IgD-negative memory B cell (primary cell): ENCODE results near the gene HOXC13. TPM values are rescaled to one million over a fixed set of nuclear protein-coding genes. Genes with fewer than 3 reads are reported as not detected.
A peak's percentile ranks its signal among the peaks of the same experiment; 100 is the strongest.

Experiments
- H3K27ac Mint-ChIP-seq, 3 donors: one replicate each; pipeline ENCODE4 v1.8.0; 2020 to 2022; ENCODE audit warnings: mild to moderate bottlenecking in 3 of 3, mixed read lengths in 3 of 3, moderate library complexity in 1 of 3
- H3K27me3 Mint-ChIP-seq: one replicate; pipeline ENCODE4 v1.8.0; 2021; ENCODE audit warnings: mixed read lengths
- H3K36me3 Mint-ChIP-seq: one replicate; pipeline ENCODE4 v1.8.0; 2020; ENCODE audit warnings: mild to moderate bottlenecking, mixed read lengths
- H3K4me1 Mint-ChIP-seq, 3 donors: one replicate each; pipeline ENCODE4 v1.8.0; 2020 to 2022; ENCODE audit warnings: mixed read lengths in 3 of 3, mild to moderate bottlenecking in 1 of 3
- H3K4me3 Mint-ChIP-seq, 4 donors: one replicate each; pipeline ENCODE4 v1.8.0; 2020 to 2022; ENCODE audit warnings: mild to moderate bottlenecking in 4 of 4, mixed read lengths in 4 of 4, moderate library complexity in 3 of 4
- H3K9me3 Mint-ChIP-seq, 3 donors: one replicate each; pipeline ENCODE4 v1.8.0; 2020 to 2021; ENCODE audit warnings: mixed read lengths in 3 of 3, mild to moderate bottlenecking in 1 of 3
- polyA plus RNA-seq: library from polyadenylated mRNA; unstranded; fragments of 300-500 nt; fragmentation: Illumina TruSeq; gene quantifications from one replicate; pipeline ENCODE4 v1.2.3, GENCODE V29; 2021

HOXC13 gene
- polyA plus RNA-seq, 1 donor from 2014 or later: not detected

GRCh38 chr12:53975064-53975471, 36.4 kb downstream of the HOXC13 start:
- H3K9me3 Mint-ChIP-seq: peaks cover 2 to 5% (median 3%) of the 10 kb centered on the region in 3 donors
- peak overlapping the region; percentile 32 to 85 (median 69) for H3K4me3 Mint-ChIP-seq
- peaks cover 78% of the 10 kb centered on the region for H3K27me3 Mint-ChIP-seq
- peak overlapping the region; percentile 59 to 93 (median 85) for H3K27ac Mint-ChIP-seq
- peaks cover 1% of the 10 kb centered on the region for H3K36me3 Mint-ChIP-seq
- H3K4me1 Mint-ChIP-seq: peaks cover 5 to 10% (median 5%) of the 10 kb centered on the region in 3 donors

DNA sequence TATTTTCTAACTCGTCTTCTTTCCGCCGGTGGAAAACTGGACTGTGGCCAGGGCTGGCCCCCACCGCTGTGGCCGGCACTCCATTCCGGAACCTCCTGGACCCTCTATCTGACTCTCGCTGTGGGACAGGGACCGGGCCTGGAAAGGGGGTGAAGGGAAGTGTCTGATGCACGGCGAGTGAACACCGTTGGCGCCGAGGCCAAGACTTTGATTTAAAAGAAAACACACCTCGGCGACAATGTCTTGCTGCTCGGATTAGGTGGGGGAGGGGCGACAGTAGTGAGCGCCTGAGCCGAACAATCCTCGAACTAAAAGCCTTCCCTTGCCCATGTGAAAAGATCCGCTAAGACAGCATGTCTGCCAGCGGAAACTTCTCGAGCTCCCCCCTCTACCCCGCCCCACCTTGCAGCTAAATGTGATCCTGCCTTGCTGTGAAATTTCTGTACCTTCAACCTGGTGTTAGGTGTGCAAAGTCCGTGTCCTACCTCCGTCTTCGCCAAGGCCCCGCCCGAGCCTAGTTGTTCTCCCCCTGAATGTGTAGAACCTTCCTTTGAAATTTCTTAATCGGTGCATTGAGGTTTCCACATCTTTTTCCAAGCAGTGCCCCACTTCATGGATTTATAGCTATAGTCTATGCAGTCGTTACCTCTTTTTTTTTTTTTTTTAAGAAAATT, 37.0 kb downstream of the HOXC13 start:
- H3K27me3 Mint-ChIP-seq: peaks cover 78% of the 10 kb centered on the region
- peaks cover 1% of the 10 kb centered on the region for H3K36me3 Mint-ChIP-seq
- H3K27ac Mint-ChIP-seq: peak overlapping the region; percentile 59 to 93 (median 85)
- H3K9me3 Mint-ChIP-seq: peaks cover 2 to 5% (median 3%) of the 10 kb centered on the region in 3 donors
- H3K4me1 Mint-ChIP-seq: peaks cover 5 to 10% (median 6%) of the 10 kb centered on the region in 3 donors
- H3K4me3 Mint-ChIP-seq: peak overlapping the region in 3 of 4 donors; percentile 32 to 85 (median 81)

GRCh38 chr12:53976172-53976822, 37.7 kb downstream of the HOXC13 start:
- H3K4me3 Mint-ChIP-seq: peak overlapping the region in 2 of 4 donors; percentile 51 to 69
- H3K4me1 Mint-ChIP-seq: peaks cover 5 to 12% (median 10%) of the 10 kb centered on the region in 3 donors
- peaks cover 1% of the 10 kb centered on the region for H3K36me3 Mint-ChIP-seq
- peaks cover 77% of the 10 kb centered on the region for H3K27me3 Mint-ChIP-seq
- peaks cover 2 to 5% (median 3%) of the 10 kb centered on the region in 3 donors for H3K9me3 Mint-ChIP-seq
- H3K27ac Mint-ChIP-seq: peak overlapping the region in 2 of 3 donors; percentile 43 to 93

DNA sequence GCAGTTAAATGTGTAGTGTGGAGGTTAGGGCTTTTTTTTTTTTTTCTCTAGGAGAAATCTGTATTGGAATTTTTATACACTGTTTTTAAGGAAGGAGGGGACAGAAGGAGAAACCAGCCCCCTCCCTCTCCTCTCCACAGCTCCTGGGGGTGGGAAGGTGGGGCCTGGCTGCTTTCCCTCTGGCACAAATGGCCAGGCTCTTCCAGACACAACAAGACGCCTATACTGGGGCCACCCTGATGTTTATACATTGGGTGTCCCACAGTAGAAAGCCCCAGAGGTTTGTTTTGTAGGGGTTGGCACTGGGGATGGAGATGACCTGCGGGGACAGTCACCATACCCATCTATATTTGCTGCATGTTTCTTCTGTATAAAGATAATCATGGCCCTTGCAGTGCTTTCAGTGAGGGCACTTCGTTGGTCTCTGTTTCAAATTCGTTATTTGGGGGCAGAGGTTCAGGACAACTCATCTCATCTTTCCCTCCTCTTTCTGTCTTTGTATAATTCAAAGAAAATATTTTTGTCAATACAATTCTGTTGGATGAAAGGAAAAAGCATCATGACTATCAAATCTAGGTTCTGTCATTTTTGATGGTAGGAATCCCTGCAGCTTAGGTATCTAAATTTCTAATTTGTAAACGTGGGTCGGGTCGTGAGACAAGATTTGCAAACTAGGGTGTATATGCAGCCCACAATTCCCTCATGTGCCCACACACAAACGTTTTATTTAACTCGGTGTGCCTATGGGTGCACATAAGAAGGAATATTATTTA, 38.4 kb downstream of the HOXC13 start:
- Mint-ChIP-seq H3K4me1 (peaks cover 5 to 13% (median 10%) of the 10 kb centered on the region in 3 donors), H3K27ac (peak overlapping the region in 2 of 3 donors; percentile 43 to 93), H3K9me3 (peaks cover 2 to 5% (median 3%) of the 10 kb centered on the region in 3 donors), H3K27me3 (peaks cover 73% of the 10 kb centered on the region), H3K36me3 (peaks cover 1% of the 10 kb centered on the region), H3K4me3 (peak overlapping the region in 3 of 4 donors; percentile 22 to 69 (median 51))

- Mint-ChIP-seq H3K4me1 (peaks cover 4 to 13% (median 10%) of the 10 kb centered on the region in 3 donors), H3K27ac (peak overlapping the region in 2 of 3 donors; percentile 43 to 93), H3K27me3 (peaks cover 74% of the 10 kb centered on the region), H3K4me3 (peak overlapping the region in 2 of 4 donors; percentile 53 to 69), H3K9me3 (peaks cover 2 to 5% (median 3%) of the 10 kb centered on the region in 3 donors), H3K36me3 (peaks cover 1% of the 10 kb centered on the region)
These were observed 39.2 kb downstream of the HOXC13 start for GRCh38 chr12:53977596-53978445.

- Mint-ChIP-seq H3K27me3 (peaks cover 76% of the 10 kb centered on the region), H3K4me3 (peak overlapping the region in 1 of 4 donors; percentile 69), H3K27ac (peak overlapping the region; percentile 13 to 93 (median 92)), H3K4me1 (peaks cover 3 to 13% (median 10%) of the 10 kb centered on the region in 3 donors), H3K36me3 (peaks cover 1% of the 10 kb centered on the region), H3K9me3 (peaks cover 0 to 3% (median 0%) of the 10 kb centered on the region in 3 donors)
These were observed 40.1 kb downstream of the HOXC13 start for GRCh38 chr12:53978477-53979356.

DNA sequence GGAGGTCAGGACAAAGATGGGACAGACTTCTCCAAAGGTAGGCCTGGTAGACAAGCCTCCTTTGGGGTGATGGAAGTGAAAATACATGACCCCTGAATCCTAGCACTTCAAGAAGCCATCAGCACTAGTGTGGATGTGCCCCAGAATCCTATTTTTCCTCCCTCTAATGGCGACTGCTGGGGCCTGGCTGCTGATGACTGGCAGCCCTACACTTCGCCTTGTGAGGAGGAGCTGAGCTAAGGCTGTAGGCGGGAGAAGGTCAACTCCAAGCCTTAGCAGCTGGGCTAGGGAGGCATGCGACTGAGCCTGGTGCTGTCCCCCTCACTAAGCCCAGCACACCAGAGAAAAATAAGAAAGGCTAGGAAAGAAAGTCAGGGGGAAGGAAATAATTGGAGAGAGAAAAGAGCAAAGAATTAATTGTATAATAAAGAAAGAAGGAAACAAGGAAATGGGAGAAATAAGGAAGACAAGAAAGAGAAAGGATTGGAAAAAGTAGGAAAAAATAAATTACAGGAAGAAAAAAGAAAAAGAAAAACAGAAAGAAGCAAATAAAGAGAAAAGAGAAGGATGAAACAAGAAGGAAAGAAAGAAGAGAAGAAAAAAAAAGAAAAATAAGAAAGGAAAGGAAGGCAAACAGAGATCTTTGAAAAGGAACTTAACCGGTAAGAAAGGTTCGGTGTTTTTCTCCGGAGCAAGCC, 41.6 kb downstream of the HOXC13 start:
- Mint-ChIP-seq H3K27ac (peak overlapping the region; percentile 20 to 93 (median 89)), H3K36me3 (peaks cover 4% of the 10 kb centered on the region), H3K9me3 (peaks cover 0 to 5% (median 0%) of the 10 kb centered on the region in 3 donors), H3K4me1 (peaks cover 3 to 13% (median 10%) of the 10 kb centered on the region in 3 donors), H3K4me3 (peak overlapping the region in 2 of 4 donors; percentile 58 to 81), H3K27me3 (peaks cover 77% of the 10 kb centered on the region)

DNA sequence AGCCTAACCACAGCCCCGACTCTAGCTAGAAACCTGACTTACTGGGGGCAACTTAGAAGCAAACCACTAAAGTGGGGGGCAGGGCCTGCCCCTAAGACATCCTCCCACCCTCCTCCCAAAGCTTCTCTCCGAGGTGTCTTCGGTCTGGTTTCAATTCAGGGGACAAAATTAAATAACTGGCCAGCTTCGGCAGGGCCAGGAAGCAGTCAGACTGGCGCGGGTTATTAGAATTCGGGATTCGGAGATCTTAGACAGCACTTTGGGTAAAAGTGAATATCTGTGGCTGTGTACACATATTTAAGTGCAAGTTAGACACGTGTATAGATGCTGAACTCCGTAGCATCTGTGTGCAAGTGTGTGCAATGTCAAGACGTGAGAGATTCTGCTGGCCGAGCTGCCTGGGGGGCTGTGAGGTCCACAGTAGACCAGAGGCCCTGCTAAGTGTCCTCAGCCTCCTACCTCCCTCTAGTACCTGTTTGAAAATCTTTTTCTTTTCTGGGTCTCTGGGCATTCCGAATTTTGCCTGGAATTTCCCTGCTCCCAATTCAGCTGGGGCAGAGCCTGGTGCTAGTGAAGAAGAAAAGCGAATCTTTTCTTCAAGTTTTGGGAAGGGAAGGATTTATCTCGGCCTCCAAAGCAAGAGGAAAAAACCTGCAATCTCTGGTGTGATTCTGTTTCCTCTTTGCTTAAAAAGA, 42.3 kb downstream of the HOXC13 start:
- H3K27ac Mint-ChIP-seq: peak overlapping the region; percentile 20 to 93 (median 89)

DNA sequence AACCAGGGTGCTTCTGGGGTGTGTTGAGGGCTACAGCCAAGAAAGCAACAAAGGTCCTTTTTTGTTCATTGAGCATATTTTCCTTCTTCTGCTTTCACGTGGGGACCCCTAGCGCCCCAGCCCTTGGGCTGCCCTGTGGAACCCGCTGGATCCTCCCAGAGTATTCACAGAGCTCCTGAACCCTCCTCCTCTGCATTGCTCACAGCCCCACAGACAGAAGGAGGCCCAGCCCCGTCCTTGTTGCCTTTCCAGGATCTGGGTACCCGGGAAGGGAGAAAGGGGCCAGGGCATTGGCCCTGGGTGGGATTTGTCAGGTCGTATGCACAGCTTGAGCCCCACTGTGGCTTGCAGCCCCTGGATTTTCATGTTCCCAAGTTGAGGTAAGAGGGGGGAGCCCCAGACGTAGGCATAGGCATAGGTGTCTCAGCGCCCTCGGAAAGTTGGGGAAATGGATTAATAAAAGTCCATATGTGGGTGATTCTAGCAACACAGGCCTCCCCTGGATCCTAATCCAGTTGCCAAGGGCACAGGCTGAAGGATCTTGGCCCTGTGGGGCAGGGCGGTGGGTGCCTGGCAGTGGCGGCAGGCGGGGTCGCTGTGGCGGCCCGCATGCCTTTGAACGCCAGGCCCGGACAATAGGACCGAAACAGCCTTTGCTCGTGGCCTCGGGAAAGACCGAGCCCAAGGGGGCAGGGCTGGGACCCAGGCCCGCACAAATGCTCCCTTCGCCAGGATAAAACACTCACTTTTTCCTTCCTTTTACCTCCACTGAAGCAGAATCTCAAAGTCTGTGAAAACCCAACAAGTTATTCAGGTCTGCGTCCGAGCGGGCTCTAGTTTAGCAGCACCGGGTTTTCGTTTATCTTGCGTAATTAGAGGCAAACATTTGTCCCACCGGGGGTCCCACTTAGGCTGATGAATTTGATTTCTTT, 43.3 kb downstream of the HOXC13 start:
- H3K27ac Mint-ChIP-seq: peak overlapping the region; percentile 82 to 96 (median 93)
- peaks cover 0 to 5% (median 0%) of the 10 kb centered on the region in 3 donors for H3K9me3 Mint-ChIP-seq
- H3K4me3 Mint-ChIP-seq: peak overlapping the region in 2 of 4 donors; percentile 27 to 81
- H3K4me1 Mint-ChIP-seq: peaks cover 4 to 12% (median 7%) of the 10 kb centered on the region in 3 donors
- H3K27me3 Mint-ChIP-seq: peaks cover 79% of the 10 kb centered on the region
- peaks cover 4% of the 10 kb centered on the region for H3K36me3 Mint-ChIP-seq

More for the DNA sequence above, 42.3 kb downstream of the HOXC13 start:
- peak overlapping the region in 2 of 4 donors; percentile 48 to 81 for H3K4me3 Mint-ChIP-seq
- H3K27me3 Mint-ChIP-seq: peaks cover 75% of the 10 kb centered on the region
- H3K36me3 Mint-ChIP-seq: peaks cover 4% of the 10 kb centered on the region
- H3K4me1 Mint-ChIP-seq: peaks cover 4 to 13% (median 6%) of the 10 kb centered on the region in 3 donors
- peaks cover 0 to 5% (median 0%) of the 10 kb centered on the region in 3 donors for H3K9me3 Mint-ChIP-seq

- Mint-ChIP-seq H3K36me3 (peaks cover 2% of the 10 kb centered on the region), H3K4me1 (peaks cover 6 to 8% (median 7%) of the 10 kb centered on the region in 3 donors), H3K27me3 (peaks cover 81% of the 10 kb centered on the region), H3K9me3 (peaks cover 0 to 5% (median 0%) of the 10 kb centered on the region in 3 donors), H3K4me3 (peak overlapping the region in 3 of 4 donors; percentile 57 to 81 (median 70)), H3K27ac (peak overlapping the region; percentile 86 to 96 (median 93))
These were observed 44.3 kb downstream of the HOXC13 start for GRCh38 chr12:53982648-53983567.
